Fibroblast of skin of right quadriceps (primary cell): Measurements from ENCODE around the gene AMDHD2.

Source experiments
- DNase-seq: peaks from one replicate; pipeline ENCODE4 v3.0.0-alpha.2; 2013

AMDHD2 gene

DNA sequence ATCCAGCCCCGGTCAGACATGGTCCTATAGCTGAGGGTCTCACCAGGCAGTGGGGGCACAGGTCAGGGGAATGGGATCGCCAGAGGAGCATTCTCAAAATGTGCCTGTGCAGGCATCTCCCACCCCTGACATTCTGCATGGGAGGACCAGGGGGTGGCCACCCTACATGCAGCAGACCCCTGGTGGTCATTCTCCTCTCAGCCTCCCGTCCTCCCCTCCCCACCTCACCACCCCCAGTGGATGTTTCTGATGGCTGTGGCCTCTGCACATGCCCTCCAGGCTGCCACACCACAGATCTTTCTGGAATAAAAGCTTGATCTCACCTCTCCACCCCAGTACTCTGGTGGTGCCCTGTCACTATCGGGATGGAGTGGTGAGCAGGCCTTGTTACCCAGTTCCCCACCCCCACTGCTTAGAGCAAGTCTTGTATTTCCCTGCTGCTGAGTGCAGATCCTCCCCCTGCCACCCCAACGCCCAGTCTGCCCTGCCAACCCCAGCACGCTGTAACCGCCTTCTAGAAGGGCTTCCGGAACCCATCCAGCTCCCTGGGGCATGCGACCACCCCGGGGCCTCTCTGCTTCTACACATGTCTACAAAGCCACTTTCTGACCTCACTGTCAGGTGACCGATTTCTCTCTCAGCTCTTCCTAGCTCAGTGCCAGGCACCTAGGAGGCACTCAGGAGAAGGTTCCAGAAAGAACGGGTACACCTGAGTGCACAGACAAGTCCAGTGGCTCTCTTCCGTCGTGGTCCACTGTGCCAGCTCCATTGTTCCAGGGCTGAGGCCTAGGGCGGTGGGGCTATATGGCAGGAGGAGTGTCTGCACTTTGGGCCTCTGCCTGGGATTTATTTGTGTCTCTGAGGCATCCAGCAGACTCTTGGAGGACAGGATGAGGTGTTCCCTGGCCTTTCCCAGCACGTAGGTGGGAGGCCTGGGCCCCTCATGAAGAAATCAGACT lies 36.0 kb upstream of the AMDHD2 start:
- no peak for DNase-seq

DNA sequence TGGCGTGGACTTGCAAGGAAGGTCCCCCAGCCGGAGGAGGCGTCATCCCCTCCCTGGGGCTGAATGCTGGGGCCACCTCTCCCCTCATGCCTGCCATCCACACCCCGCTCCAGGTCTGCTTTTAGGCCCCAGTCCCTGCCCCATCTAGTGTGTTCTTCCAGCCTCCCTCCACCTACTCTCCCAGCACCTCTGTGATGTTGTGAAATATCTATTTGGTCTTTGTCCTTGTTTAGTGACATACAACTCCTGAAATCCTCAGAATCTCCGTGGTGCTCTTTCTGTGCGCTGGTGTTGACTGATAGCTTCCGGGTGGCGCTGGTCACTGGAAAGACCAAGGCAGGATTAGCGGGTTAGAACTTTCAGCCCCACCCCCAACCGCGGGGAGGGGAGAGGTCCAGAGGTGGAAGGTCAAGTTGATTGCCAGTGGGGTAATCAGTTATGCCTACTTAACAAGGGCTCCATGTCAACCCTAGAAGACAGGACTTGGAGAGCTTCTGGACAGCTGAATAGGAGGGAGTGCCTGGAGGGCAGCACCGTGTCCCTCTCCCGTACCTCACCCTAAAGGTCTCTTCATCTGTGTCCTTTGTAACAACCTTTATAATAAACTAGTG lies 35.2 kb upstream of the AMDHD2 start:
- DNase-seq: no peak

- no peak for DNase-seq
These were observed 34.2 kb upstream of the AMDHD2 start for GRCh38 chr16:2485811-2486507.

DNA sequence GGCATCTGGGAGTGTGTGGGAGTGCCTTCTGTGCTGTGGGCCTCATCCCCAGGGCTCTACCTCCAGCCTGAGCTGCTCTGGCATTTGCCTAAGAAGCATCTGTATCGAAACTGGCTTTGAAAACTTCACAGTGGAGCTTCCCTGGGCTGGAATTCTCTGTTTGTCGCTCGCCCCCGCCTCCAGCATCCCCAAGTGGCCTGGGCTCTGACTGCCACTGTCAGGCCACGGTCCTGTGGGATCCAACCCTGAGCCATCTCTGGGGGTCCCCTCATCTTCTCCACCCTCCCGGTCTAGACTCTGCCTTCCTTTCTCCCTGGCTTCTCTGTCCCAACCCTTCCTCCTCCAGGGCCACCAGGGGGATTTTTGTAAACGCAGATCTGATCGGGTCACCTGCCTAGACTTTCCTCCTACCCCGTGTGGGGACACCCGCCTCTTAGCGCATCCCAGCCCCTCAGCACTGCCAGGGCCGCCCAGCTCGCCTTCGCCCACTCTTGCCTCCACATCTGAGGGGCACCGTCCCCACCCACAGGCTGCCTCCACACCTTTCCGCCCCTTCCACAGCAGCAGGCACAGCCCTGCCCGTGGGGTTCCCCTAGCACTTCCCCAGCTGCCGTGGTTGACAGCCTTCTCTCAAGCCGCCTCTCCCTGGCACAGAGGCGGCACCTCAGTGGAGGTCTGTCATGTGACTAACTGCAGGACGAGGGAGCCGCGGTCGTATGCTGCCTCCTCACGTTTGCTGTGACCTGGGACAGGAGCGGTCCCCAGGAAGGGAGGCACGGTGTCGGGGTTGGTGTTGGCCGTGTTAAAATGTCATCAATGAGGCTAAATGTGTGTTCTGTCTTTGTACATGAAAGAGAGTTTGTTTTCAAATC lies 33.3 kb upstream of the AMDHD2 start:
- no peak for DNase-seq

DNA sequence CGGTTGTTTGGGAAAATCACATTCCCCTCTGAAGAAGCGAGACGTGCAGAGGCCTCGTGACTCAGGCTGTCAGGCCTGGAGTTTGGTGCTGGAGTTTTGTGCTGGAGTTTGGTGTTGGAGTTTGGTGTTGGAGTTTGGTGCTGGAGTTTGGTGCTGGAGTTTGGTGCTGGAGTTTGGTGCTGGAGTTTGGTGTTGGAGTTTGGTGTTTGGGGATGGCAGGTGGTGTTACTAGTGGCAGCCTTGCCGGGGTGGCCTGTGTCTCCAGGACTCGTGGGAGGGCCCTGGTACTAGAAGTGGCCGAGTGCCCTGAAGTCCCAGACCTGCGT lies 32.7 kb upstream of the AMDHD2 start:
- no peak for DNase-seq

GRCh38 chr16:2487903-2488531 lies 32.2 kb upstream of the AMDHD2 start:
- no peak for DNase-seq

DNA sequence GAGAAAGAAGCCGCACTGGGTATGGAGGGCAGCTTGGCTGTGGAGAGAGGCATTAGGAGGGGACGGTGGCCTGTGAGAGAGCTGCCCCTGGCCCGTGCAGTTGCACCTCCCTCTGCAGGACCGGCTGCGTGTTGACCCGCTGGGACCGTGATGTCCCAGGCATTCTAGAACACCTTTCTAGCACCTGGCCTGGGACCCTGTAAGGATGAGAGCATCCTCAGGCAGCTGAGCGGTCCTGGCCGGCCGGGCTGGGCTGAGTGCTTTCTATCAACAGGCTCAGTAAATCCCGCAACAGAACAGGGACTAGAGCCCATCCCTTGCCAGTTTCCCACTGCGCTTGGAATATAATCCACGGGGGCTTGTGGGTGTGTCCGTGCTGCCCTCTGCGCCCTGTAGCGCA lies 30.6 kb upstream of the AMDHD2 start:
- no peak for DNase-seq

GRCh38 chr16:2490190-2491105 lies 29.7 kb upstream of the AMDHD2 start:
- DNase-seq: no peak

DNA sequence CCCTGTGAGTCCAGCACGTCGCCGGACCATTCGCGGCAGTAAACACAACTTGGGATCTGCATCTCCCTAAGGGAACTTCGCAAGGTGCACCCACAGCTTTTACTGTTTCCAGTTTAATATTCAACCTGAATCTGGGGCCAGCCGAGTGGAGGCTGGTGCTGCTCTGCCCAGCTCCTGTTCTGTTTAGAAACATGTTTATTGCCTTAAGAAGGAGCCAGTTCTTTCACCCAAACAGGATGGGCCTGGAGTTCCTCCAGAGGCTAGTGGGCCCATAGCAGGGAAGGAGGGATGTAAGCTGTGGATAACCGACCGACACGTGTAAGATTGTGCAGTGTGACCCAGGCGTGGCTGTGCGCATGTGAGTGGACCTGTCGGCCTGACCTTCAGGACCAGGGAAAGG lies 27.9 kb upstream of the AMDHD2 start:
- no peak for DNase-seq

GRCh38 chr16:2493605-2494004 lies 26.6 kb upstream of the AMDHD2 start:
- no peak for DNase-seq

- DNase-seq: no peak
These were observed 25.6 kb upstream of the AMDHD2 start for GRCh38 chr16:2494616-2495015.

GRCh38 chr16:2495041-2495440 lies 25.1 kb upstream of the AMDHD2 start:
- DNase-seq: no peak

DNA sequence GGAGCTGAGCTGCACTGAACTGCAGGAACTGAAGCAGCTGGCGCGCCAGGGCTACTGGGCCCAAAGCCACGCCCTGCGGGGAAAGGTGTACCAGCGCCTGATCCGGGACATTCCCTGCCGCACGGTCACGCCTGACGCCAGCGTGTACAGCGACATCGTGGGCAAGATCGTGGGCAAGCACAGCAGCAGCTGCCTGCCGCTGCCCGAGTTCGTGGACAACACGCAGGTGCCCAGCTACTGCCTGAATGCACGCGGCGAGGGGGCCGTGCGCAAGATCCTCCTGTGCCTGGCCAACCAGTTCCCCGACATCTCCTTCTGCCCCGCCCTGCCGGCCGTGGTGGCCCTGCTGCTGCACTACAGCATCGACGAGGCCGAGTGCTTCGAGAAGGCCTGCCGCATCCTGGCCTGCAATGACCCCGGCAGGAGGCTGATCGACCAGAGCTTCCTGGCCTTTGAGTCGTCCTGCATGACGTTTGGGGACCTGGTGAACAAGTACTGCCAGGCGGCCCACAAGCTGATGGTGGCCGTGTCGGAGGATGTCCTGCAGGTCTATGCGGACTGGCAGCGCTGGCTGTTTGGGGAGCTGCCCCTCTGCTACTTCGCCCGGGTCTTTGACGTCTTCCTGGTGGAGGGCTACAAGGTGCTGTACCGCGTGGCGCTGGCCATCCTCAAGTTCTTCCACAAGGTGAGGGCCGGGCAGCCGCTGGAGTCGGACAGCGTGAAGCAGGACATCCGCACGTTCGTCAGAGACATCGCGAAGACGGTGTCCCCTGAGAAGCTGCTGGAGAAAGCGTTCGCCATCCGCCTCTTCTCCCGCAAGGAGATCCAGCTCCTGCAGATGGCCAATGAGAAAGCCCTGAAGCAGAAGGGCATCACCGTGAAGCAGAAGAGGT lies 23.7 kb upstream of the AMDHD2 start:
- no peak for DNase-seq

DNA sequence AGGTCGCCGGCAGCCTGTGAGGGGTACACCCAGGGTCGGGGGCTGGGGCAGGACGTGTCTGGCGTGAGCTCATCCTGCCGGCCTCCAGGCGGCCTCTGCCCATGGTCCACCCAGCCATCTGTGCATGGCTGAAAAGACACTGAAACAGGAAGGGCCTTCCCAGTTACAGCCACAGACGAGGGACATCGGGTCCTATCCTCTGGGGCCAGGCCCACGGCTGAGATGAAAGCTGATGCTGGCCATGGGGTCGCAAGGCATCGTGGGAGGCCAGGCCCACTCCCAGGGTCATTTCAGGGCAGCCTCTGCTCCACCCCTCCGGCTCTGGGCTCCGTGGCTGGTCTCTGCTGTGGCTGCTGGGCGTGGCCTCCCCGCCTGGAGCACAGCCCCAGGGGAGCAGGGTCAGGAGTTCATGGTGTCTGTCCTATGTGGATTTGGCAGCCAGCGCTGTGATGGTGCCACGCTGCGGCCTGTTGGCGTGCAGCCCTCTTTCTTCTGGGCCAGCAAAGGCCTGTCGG lies 23.0 kb upstream of the AMDHD2 start:
- DNase-seq: no peak

GRCh38 chr16:2497695-2498484 lies 22.3 kb upstream of the AMDHD2 start:
- DNase-seq: no peak

DNA sequence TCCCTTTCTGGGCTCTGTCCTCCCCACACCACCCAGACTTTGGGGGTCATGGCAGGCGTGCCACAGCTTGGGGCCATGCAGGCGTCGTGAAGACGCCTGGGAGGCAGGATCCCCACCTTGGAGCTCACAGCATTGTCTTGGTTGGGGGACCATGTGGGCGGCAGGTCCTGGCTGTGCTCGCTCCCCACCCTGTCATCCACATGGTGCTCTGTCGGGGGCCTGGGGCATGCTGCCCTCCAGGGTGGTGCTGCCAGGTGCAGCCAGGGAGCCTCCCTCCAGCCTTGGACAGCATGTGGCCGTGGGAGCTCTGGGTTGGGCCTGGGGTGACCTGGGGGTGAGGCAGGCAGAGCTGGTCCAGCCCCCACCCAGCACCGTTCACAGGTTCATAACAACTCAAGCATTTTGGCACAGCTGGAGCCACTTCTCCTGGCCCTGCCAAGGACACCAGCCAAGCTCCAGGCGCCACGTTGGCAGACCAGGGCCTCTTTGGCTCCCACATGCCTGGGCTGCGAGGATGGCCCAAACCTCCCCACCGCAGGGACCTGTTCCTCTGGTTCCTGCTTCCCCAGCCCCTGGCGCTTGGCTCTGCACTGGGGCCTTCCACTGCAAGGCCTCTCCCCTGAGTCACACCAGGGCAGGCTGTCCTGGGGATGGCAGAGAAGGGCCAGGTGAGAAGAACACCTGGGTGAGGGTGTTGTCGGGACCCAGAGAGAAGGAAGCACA lies 21.5 kb upstream of the AMDHD2 start:
- no peak for DNase-seq

DNA sequence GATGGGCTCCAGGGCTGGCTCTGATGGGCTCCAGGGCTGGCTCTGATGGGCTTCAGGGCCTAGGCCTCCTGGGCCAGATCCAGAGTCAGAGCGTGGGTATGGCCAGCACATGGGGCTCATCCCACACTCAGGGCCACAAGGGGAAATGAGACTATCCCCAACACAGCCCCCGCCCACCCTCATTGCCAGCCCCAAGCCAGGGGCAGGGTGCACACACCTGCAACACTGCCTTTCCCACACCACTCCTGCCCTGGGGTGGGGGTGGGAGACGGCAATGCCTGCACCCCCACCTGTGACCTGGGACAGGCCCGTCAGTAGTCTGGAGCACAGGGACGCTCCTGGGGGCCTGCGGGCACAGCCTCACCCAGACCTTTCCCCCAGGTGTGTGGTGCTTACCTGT lies 20.7 kb upstream of the AMDHD2 start:
- no peak for DNase-seq

DNA sequence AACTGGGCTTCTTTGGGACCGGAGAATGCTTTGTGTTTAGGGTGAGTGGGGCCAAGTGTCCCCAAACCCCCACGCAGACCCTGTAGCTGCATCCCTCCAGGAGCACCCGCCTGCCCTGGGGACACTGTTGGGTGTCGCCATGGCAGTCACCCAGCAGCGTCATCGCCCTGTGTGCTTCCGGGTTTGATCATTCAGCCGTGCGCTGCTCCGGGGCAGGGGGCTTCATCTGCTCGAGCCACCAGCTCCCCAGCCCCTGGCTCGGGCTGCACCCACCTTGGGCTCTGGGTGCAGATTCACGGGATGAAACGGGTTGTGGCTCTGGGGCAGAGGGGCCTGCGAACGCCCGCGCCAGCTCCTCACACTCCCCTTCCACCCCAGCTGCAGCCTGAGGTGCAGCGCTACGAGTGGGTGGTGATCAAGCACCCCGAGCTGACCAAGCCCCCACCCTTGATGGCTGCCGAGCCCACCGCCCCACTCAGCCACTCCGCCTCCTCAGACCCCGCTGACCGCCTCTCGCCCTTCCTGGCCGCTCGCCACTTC lies 20.2 kb upstream of the AMDHD2 start:
- no peak for DNase-seq
